Measurements from ENCODE around the gene TMEM242.
"Not testable (repeated sequence)": the region's sequence is repeated elsewhere in the genome, so short reads cannot be mapped to it uniquely, and the experiment has no call there.

The TMEM242 gene

GRCh38 chr6:157313531-157314467 is 9.5 kb downstream of the TMEM242 start:
- no peak for TF ChIP-seq CTCF (IDR thresholded peaks at IDR 0.05; ENCODE audit: low read depth, low read length, missing control alignments)
- no peak overlapping the region for H3K4me3 ChIP-seq (replicated peaks; ENCODE audit: low read depth, low read length)
- no peak for DNase-seq (ENCODE audit: extremely low read depth, low read depth)

- no peak for DNase-seq (ENCODE audit: extremely low read depth, low read depth)
- no peak for TF ChIP-seq CTCF (IDR thresholded peaks at IDR 0.05; ENCODE audit: low read depth, low read length, missing control alignments)
- H3K4me3 ChIP-seq (replicated peaks; ENCODE audit: low read depth, low read length), result no peak overlapping the region
These were observed 10.6 kb downstream of the TMEM242 start for GRCh38 chr6:157312757-157313156.

- H3K4me3 ChIP-seq (replicated peaks; ENCODE audit: low read depth, low read length); DNase-seq (ENCODE audit: extremely low read depth, low read depth): not testable (repeated sequence)
These were observed 12.6 kb downstream of the TMEM242 start for GRCh38 chr6:157310693-157311092.

GRCh38 chr6:157307661-157308060 is 15.7 kb downstream of the TMEM242 start:
- no peak overlapping the region for H3K4me3 ChIP-seq (replicated peaks; ENCODE audit: low read depth, low read length)
- no peak for DNase-seq (ENCODE audit: extremely low read depth, low read depth)
- no peak for TF ChIP-seq CTCF (IDR thresholded peaks at IDR 0.05; ENCODE audit: low read depth, low read length, missing control alignments)

GRCh38 chr6:157305670-157306653 is 17.4 kb downstream of the TMEM242 start:
- no peak for DNase-seq (ENCODE audit: extremely low read depth, low read depth)
- TF ChIP-seq CTCF (IDR thresholded peaks at IDR 0.05; ENCODE audit: low read depth, low read length, missing control alignments), result no peak
- no peak overlapping the region for H3K4me3 ChIP-seq (replicated peaks; ENCODE audit: low read depth, low read length)

GRCh38 chr6:157304899-157305663 is 18.2 kb downstream of the TMEM242 start:
- no peak for TF ChIP-seq CTCF (IDR thresholded peaks at IDR 0.05; ENCODE audit: low read depth, low read length, missing control alignments)
- no peak for DNase-seq (ENCODE audit: extremely low read depth, low read depth)
- no peak overlapping the region for H3K4me3 ChIP-seq (replicated peaks; ENCODE audit: low read depth, low read length)
